NOMO-1 treated with dmso at 0.1 percent for 144 hours (cell line): Measurements from ENCODE around the gene ZFYVE27.

ENCODE experiments used
- DNase-seq: peaks from one replicate; lab custom pipeline; 2025; ENCODE audit not compliant: unreplicated experiment; lab: John Stamatoyannopoulos, UW

Gene ZFYVE27

GRCh38 chr10:97743169-97743943, 6.4 kb downstream of the ZFYVE27 start:
- no peak for DNase-seq

- DNase-seq: no peak
Observed at GRCh38 chr10:97744405-97745035, 7.6 kb downstream of the ZFYVE27 start.

- no peak for DNase-seq
Observed at GRCh38 chr10:97747573-97747972, 10.6 kb downstream of the ZFYVE27 start.

GRCh38 chr10:97748116-97748515, 11.2 kb downstream of the ZFYVE27 start:
- no peak for DNase-seq

- DNase-seq: no peak
Observed at GRCh38 chr10:97752956-97753355, 16.0 kb downstream of the ZFYVE27 start.

- no peak for DNase-seq
Observed at GRCh38 chr10:97754726-97755125, 17.8 kb downstream of the ZFYVE27 start.

GRCh38 chr10:97755718-97756117, 18.8 kb downstream of the ZFYVE27 start:
- DNase-seq: no peak

- no peak for DNase-seq
Observed at GRCh38 chr10:97757471-97757870, 20.5 kb downstream of the ZFYVE27 start.

- peak; percentile 18 for DNase-seq
Observed at GRCh38 chr10:97759158-97759887, 22.4 kb downstream of the ZFYVE27 start.

GRCh38 chr10:97759946-97760345, 23.0 kb downstream of the ZFYVE27 start:
- DNase-seq: no peak

GRCh38 chr10:97760461-97761257, 23.7 kb downstream of the ZFYVE27 start:
- DNase-seq: no peak

- DNase-seq: no peak
Observed at GRCh38 chr10:97761331-97761865, 24.5 kb downstream of the ZFYVE27 start.

GRCh38 chr10:97762056-97762455, 25.1 kb downstream of the ZFYVE27 start:
- no peak for DNase-seq

- DNase-seq: no peak
Observed at GRCh38 chr10:97762816-97763215, 25.9 kb downstream of the ZFYVE27 start.

- DNase-seq: no peak
Observed at GRCh38 chr10:97763411-97763810, 26.5 kb downstream of the ZFYVE27 start.

- DNase-seq: no peak
Observed at GRCh38 chr10:97763947-97764346, 27.0 kb downstream of the ZFYVE27 start.

- no peak for DNase-seq
Observed at GRCh38 chr10:97764519-97764931, 27.6 kb downstream of the ZFYVE27 start.

GRCh38 chr10:97765201-97765600, 28.3 kb downstream of the ZFYVE27 start:
- no peak for DNase-seq

- no peak for DNase-seq
Observed at GRCh38 chr10:97766106-97766810, 29.3 kb downstream of the ZFYVE27 start.
